ENCODE measurements around the gene HSPA12B. TPM values are rescaled to one million over a fixed set of nuclear protein-coding genes. Genes with fewer than 3 reads are reported as not detected.

Gene HSPA12B
- total RNA-seq, 2 experiments from 2014 or later: not detected

GRCh38 chr20:3741836-3742458 lies 9.5 kb downstream of the HSPA12B start:
- CTCF ChIA-PET (ENCODE audit: unreplicated experiment): no interaction called here
- Histone ChIP-seq H3K79me2 (ENCODE audit: insufficient read depth, low read depth, low read length) (no peaks in the 10 kb centered on the region), H3K4me3 (ENCODE audit: low read depth, low read length, poor library complexity, severe bottlenecking) (no peak overlapping the region), H3K4me2 (ENCODE audit: low read length) (no peak overlapping the region), H3K36me3 (ENCODE audit: insufficient read depth, low read length) (no peaks in the 10 kb centered on the region), H3K9me2 (ENCODE audit: insufficient read depth, low read length) (no peaks in the 10 kb centered on the region), H4K20me1 (ENCODE audit: insufficient read depth, low read length) (no peaks in the 10 kb centered on the region), H3K27ac (ENCODE audit: low read depth, low read length, poor library complexity, severe bottlenecking) (no peak overlapping the region), H3K4me1 (ENCODE audit: insufficient read depth, low read length, poor library complexity, severe bottlenecking) (no peaks in the 10 kb centered on the region), H3K9me3 (ENCODE audit: low read length) (no peaks in the 10 kb centered on the region), H2AFZ (ENCODE audit: low read length) (no peak overlapping the region)
- DNase-seq (ENCODE audit: low spot score): no peak
- TF ChIP-seq EZH2phosphoT487 (IDR thresholded peaks at IDR 0.05; ENCODE audit: borderline replicate concordance, low read depth, low read length): no peak
- TF ChIP-seq CTCF (conservative IDR thresholded peaks at IDR 0.05; ENCODE audit: low read length): no peak
- intact Hi-C loops (cut with micrococcal nuclease; ENCODE audit: unreplicated experiment): no loop called here
- no TSS peak for BruUV-seq (replicated peaks)
- POLR2A ChIA-PET: no interaction called here

GRCh38 chr20:3743251-3743650 lies 10.8 kb downstream of the HSPA12B start:
- Histone ChIP-seq H3K79me2 (ENCODE audit: insufficient read depth, low read depth, low read length) (no peaks in the 10 kb centered on the region), H3K4me1 (ENCODE audit: insufficient read depth, low read length, poor library complexity, severe bottlenecking) (no peaks in the 10 kb centered on the region), H4K20me1 (ENCODE audit: insufficient read depth, low read length) (no peaks in the 10 kb centered on the region), H3K9me2 (ENCODE audit: insufficient read depth, low read length) (no peaks in the 10 kb centered on the region), H3K4me3 (ENCODE audit: low read depth, low read length, poor library complexity, severe bottlenecking) (no peak overlapping the region), H3K27ac (ENCODE audit: low read depth, low read length, poor library complexity, severe bottlenecking) (no peak overlapping the region), H3K4me2 (ENCODE audit: low read length) (no peak overlapping the region), H3K36me3 (ENCODE audit: insufficient read depth, low read length) (no peaks in the 10 kb centered on the region), H3K9me3 (ENCODE audit: low read length) (no peaks in the 10 kb centered on the region), H2AFZ (ENCODE audit: low read length) (no peak overlapping the region)
- no TSS peak for BruUV-seq (replicated peaks)
- TF ChIP-seq CTCF (conservative IDR thresholded peaks at IDR 0.05; ENCODE audit: low read length) (no peak), EZH2phosphoT487 (IDR thresholded peaks at IDR 0.05; ENCODE audit: borderline replicate concordance, low read depth, low read length) (no peak)
- intact Hi-C loops (cut with micrococcal nuclease; ENCODE audit: unreplicated experiment): no loop called here
- DNase-seq (ENCODE audit: low spot score): no peak
- ChIA-PET POLR2A (interaction anchor here (0.6 to 0.7 kb wide), 3 partner anchors 25 to 1642 kb away, joined by 3 to 4 read pairs (median 3); partner anchors contain the start of gene STK35), CTCF (ENCODE audit: unreplicated experiment) (no interaction called here)

GRCh38 chr20:3744037-3744436 lies 11.6 kb downstream of the HSPA12B start:
- no peak for DNase-seq (ENCODE audit: low spot score)
- Histone ChIP-seq H2AFZ (ENCODE audit: low read length) (no peak overlapping the region), H3K4me1 (ENCODE audit: insufficient read depth, low read length, poor library complexity, severe bottlenecking) (no peaks in the 10 kb centered on the region), H4K20me1 (ENCODE audit: insufficient read depth, low read length) (no peaks in the 10 kb centered on the region), H3K4me3 (ENCODE audit: low read depth, low read length, poor library complexity, severe bottlenecking) (no peak overlapping the region), H3K4me2 (ENCODE audit: low read length) (no peak overlapping the region), H3K9me3 (ENCODE audit: low read length) (no peaks in the 10 kb centered on the region), H3K79me2 (ENCODE audit: insufficient read depth, low read depth, low read length) (no peaks in the 10 kb centered on the region), H3K36me3 (ENCODE audit: insufficient read depth, low read length) (no peaks in the 10 kb centered on the region), H3K27ac (ENCODE audit: low read depth, low read length, poor library complexity, severe bottlenecking) (no peak overlapping the region), H3K9me2 (ENCODE audit: insufficient read depth, low read length) (no peaks in the 10 kb centered on the region)
- no peak for TF ChIP-seq CTCF (conservative IDR thresholded peaks at IDR 0.05; ENCODE audit: low read length)
- no peak for TF ChIP-seq EZH2phosphoT487 (IDR thresholded peaks at IDR 0.05; ENCODE audit: borderline replicate concordance, low read depth, low read length)
- ChIA-PET POLR2A (no interaction called here), CTCF (ENCODE audit: unreplicated experiment) (no interaction called here)
- no TSS peak for BruUV-seq (replicated peaks)
- intact Hi-C loops (cut with micrococcal nuclease; ENCODE audit: unreplicated experiment): no loop called here

Measured in OCI-LY7 (cell line).